ENCODE results near the gene TRRAP.

Gene TRRAP

DNA sequence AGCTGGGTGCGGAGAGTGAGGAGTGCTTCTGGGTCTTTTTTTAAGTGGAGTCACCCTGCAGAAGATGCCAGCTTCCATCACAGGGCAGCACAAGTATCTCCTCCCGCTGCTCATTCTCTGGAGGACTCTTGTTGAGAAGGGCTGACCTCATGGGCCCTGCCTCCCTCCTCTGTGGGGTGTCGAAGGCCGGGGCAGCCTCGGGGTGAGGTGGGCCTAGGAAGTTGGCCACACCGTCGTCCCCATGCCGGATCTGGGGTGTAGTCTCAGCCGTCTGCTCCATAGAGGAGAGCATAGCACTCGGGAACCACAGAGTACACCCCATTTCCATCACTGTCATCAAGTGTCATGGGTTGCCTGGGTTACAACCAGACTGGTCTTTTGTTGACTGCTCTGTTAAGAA lies 85.0 kb downstream of the TRRAP start:
- TF ChIP-seq, protein P1, sequence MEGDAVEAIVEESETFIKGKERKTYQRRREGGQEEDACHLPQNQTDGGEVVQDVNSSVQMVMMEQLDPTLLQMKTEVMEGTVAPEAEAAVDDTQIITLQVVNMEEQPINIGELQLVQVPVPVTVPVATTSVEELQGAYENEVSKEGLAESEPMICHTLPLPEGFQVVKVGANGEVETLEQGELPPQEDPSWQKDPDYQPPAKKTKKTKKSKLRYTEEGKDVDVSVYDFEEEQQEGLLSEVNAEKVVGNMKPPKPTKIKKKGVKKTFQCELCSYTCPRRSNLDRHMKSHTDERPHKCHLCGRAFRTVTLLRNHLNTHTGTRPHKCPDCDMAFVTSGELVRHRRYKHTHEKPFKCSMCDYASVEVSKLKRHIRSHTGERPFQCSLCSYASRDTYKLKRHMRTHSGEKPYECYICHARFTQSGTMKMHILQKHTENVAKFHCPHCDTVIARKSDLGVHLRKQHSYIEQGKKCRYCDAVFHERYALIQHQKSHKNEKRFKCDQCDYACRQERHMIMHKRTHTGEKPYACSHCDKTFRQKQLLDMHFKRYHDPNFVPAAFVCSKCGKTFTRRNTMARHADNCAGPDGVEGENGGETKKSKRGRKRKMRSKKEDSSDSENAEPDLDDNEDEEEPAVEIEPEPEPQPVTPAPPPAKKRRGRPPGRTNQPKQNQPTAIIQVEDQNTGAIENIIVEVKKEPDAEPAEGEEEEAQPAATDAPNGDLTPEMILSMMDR (IDR thresholded peaks at IDR 0.05; ENCODE audit: borderline replicate concordance, control extremely low read depth, extremely low read depth, insufficient read depth, missing control alignments): no peak
- DNase-seq (ENCODE audit: low spot score): no peak
- in situ Hi-C loops (cut with MboI; ENCODE audit: low sequenced_read_pairs, unreplicated experiment): no loop called here

DNA sequence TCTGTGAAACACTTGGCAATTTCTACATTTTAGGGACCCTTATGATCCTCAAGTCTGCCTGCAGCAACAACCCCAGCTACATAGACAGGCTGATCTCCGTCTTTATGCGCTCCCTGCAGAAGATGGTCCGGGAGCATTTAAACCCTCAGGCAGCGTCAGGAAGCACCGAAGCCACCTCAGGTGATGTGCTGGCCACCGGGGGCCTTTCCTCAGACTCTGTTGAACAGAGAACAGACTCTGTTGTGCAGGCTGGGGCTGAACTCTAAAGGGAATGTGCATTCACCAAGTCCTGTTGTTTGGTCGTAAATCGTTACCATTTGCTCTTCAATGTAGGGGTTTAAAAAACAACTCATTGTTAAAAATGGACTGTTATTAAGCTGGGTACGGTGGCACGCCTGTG lies 86.3 kb downstream of the TRRAP start:
- no peak for DNase-seq (ENCODE audit: low spot score)
- in situ Hi-C loops (cut with MboI; ENCODE audit: low sequenced_read_pairs, unreplicated experiment): no loop called here
- TF ChIP-seq, protein P1 (IDR thresholded peaks at IDR 0.05; ENCODE audit: borderline replicate concordance, control extremely low read depth, extremely low read depth, insufficient read depth, missing control alignments): no peak

DNA sequence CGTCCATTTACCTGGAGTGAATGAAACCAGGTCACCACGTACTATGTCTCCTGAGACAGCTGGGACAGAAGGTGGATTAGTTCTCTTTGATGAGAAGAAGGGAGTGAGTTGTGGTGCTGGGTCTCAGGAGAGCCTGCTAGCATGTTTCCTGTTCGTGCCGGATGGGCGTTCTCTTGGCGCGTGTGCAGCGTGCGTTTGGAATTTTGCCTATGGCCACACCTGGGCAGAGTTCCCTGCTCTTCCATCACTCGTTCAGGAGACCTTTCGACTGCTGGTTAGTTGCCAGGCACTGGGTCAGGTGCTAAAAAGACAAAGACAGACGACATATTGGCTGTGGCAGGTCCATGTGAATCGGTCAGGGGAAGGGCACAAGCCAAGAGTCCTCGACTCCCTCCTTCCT lies 90.3 kb downstream of the TRRAP start:
- in situ Hi-C loops (cut with MboI; ENCODE audit: low sequenced_read_pairs, unreplicated experiment): no loop called here
- TF ChIP-seq, protein P1 (IDR thresholded peaks at IDR 0.05; ENCODE audit: borderline replicate concordance, control extremely low read depth, extremely low read depth, insufficient read depth, missing control alignments): no peak
- DNase-seq (ENCODE audit: low spot score): no peak

DNA sequence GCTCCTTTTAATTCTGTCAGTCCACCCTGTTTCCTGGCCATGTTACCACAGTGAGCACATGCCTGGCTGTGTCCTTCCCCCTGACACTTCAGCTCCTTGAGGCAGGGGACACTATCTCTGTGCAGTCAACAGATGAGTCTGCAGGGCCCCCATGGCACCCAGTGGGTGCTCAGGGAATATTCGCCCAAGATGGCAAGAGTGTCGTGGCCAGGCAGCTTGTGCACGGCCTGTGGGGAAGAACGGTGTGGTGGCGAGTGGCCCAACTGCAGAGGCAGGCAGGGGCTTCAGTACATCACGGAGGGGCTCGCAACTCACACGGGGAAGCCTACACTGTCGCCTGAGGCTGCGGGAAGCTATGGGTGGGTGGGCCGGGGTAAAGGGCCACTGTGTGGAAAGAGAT lies 91.1 kb downstream of the TRRAP start:
- TF ChIP-seq, protein P1 (IDR thresholded peaks at IDR 0.05; ENCODE audit: borderline replicate concordance, control extremely low read depth, extremely low read depth, insufficient read depth, missing control alignments): no peak
- no peak for DNase-seq (ENCODE audit: low spot score)
- in situ Hi-C loops (cut with MboI; ENCODE audit: low sequenced_read_pairs, unreplicated experiment): no loop called here

DNA sequence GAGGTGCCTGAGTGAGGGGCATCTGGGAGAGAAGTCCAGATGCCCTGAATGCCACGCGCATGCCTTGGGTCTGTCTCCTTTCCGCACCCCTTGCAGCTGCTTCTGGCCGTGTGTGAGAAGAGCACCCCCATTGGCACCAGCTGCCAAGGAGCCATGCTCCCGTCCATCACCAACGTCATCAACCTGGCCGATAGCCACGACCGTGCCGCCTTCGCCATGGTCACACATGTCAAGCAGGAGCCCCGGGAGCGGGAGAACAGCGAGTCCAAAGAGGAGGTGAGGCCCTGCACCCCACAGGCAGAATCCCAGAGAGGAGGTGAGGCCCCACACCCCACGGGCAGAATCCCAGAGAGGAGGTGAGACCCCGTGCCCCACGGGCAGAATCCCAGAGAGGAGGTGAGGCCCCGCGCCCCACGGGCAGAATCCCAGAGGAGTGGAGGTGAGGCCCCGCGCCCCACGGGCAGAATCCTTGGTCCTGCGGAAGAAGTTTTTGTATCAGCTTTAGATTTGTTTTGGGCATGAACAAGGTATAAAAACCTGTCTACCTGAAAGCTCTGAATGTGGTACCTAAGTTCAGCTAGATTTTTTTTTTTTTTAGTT lies 91.8 kb downstream of the TRRAP start:
- no peak for DNase-seq (ENCODE audit: low spot score)
- in situ Hi-C loops (cut with MboI; ENCODE audit: low sequenced_read_pairs, unreplicated experiment): no loop called here
- TF ChIP-seq, protein P1 (IDR thresholded peaks at IDR 0.05; ENCODE audit: borderline replicate concordance, control extremely low read depth, extremely low read depth, insufficient read depth, missing control alignments): no peak

DNA sequence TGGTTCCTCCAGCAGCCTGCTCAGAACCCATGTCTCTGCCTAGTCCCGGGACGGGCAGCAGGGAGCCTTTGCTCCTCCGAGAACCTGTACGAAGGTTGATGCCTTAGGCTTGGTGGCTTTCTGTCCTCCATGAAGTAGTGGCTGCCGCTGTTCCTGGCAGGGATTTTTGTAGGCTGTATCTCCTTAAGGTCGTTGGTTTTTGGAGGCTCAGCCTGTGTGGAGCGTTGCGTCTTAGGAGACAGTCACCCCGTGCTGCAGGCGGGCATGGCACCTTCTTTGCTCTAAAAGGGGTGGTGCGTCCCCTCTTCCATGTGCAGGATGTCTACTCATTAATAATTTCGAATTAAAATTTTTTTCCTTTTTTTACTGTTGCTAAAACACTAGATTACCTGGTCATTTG lies 92.5 kb downstream of the TRRAP start:
- no peak for DNase-seq (ENCODE audit: low spot score)
- in situ Hi-C loops (cut with MboI; ENCODE audit: low sequenced_read_pairs, unreplicated experiment): no loop called here
- TF ChIP-seq, protein P1 (IDR thresholded peaks at IDR 0.05; ENCODE audit: borderline replicate concordance, control extremely low read depth, extremely low read depth, insufficient read depth, missing control alignments): no peak
